HG02763 (cell line): ENCODE data around the gene OSBPL10.
"Not testable (repeated sequence)": the region's sequence is repeated elsewhere in the genome, so short reads cannot be mapped to it uniquely, and the experiment has no call there.

Experiments used
- ATAC-seq: cut with Tn5 transposase; IDR thresholded peaks from one replicate; pipeline ENCODE4 v1.9.1; 2021; ENCODE audit warnings: mild to moderate bottlenecking, moderate library complexity; ENCODE audit not compliant: unreplicated experiment

The OSBPL10 gene

DNA sequence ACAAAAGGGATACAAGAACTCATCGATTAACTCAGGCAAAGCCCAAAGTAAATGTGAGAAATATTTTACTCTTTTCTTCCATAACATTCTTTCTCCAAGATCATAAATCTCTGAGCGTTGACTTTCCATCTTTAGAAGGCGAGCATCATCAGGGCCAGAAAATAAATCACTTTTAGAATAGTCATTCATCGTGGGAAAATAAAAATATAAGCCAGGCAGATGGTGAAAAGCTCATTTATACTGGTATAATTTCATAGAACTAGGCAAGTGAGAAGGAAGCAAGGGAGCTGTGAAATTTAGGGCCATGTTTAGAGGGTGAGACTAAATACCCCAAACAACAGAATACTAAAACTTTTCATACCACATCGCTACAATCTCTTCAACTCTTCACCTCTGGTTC, 257.4 kb downstream of the OSBPL10 start:
- ATAC-seq, result no peak

DNA sequence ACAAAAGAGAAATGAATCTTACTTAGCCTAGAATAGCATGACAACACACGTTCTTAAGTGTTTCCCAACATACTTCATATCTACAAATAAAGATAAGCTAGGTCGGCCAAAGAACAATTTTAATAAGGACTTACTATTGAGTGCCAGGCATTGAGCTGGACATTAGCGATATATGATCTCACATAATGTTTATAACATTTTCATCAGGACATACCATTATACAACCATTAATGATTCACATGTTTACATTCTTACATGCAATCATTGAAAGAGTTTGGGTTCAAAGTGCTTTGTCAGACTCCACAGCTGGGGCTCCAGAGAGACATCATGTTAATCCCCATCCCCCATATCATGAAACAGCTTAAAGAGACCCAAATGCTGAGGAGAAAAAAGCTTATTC, 259.4 kb downstream of the OSBPL10 start:
- ATAC-seq, result no peak

DNA sequence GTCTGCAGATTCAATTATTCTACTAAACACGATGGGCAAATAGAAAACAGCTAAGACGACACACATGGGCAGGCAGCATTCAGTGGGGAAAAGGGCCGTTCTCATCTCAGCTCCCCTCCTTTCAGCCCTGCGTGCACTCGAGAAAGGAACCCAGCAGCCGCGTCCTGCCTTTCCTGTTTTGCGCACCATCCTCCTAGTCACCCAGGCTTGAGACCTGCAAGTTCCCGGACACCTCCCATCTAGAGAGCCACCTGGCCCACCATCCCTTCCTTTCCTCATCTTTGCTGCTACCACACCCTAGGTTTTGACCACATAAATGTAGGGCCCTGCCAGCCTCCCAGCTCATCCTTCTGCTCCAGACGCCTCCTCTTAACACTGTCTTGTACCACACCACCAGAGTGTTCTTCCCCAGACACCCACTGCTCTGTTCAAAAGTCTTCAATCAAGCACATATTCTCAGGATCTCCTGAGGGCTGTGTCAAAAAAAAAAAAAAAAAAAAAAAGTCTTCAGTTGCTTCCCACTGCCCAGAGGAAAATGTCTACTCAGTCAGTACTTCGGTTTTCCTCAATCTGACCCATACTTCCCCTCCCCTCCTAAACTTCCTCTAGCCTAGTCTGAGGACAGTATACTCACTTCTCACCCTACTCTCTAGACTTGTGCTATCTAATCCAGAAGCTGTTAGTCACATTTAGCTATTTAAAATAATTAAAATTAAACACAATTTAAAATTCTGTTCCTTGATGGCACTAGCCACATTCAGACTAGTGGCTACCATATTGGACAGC, 266.4 kb downstream of the OSBPL10 start:
- no peak for ATAC-seq

GRCh38 chr3:31713816-31714215, 267.2 kb downstream of the OSBPL10 start:
- ATAC-seq, result no peak

DNA sequence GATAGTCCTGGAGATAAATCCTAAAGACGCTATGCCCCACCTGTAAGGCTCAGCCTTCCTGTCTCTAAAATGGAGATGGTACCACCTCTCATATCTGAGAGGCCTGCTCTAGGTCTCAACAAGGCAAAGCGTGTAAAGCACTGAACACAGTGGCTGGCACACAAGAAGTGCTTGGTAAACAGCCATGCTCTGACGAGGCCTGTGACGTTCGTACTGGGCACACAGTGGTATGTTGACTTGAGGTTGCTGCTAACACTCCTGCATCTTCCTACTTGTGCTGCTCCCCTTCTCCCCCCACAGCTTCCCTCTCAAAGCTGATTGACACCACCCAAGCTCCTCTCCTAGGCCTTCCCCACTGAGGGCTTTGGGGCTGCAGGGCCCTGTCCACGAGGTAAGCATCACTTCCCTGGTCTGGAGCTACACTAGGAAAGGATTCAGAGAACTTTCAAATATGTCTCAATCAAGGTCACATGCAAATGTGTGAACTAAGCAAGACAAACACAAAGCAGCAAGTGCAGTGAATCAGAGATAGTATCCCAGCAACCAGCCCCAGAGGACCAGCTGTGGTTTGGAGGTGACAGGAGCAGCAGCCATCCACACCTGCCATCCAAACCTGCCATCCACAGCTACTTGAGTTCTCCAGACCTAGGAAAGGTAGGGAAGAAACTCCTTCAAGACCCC, 270.8 kb downstream of the OSBPL10 start:
- ATAC-seq, result no peak

DNA sequence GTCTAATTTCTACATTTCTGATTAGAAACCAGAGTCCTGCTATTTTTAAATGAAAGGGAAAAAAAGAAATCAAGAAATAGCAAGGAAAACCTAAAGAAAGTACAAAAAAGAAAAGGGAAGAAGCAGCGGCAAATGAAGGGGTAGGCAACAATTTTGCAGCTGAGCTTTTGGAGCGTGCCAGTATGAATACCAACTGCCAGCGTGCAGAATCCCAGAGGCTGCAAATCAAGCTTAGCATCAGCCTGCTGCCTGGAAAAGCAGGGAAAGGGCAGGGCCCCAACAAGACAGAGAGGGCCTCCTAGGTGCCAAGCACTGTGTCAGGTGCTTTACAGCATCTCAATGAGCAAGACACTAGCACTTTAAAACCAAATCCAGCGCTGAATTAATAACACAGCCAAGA, 271.5 kb downstream of the OSBPL10 start:
- no peak for ATAC-seq

- ATAC-seq, result no peak
These were observed 272.1 kb downstream of the OSBPL10 start for GRCh38 chr3:31709005-31709404.

GRCh38 chr3:31707286-31707685, 273.8 kb downstream of the OSBPL10 start:
- no peak for ATAC-seq

DNA sequence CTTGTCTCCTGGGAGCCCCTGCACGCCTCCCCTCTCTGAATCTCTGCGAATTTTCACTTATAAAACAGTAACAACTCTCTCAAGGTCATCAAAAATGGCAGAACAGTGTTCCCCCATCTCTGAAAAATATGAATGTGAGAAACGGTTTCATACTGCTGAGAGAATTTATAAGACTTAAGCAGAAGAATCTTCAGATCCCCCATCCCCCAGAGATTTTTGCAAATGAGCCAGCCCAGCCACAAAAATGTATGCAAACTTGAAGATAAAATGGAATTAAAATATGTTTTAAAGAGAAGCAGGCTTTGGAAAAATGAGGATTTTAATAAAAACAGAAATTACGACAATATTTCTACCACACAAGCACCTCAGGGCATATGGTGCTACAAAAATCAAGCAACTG, 275.3 kb downstream of the OSBPL10 start:
- no peak for ATAC-seq

DNA sequence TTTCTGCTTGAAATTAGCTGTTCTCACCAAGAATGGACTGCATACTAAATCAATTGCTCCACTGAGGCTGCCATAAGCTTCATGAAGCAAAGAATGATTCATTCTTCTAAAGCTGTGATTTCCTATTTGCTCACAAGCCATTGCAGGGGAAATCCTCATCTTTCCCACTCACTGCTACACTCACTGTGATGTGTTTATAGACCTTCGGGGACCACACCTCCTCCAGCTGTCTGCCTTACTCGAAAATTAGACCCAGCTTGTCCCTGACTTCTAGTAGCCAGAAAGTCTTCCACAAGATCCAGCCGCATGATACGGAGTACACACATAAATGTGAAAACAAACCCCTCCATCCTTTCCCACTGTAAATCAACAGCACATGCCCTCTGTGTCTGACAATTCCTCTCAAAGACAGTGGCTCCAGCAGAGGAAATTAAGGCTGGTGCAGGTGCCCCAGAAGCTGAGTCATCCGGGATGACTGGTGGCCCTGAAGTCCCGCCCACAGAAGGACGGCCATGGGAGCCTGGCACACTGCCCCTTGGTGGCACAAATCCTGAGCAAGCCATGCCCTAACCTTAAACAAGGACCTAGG, 276.4 kb downstream of the OSBPL10 start:
- no peak for ATAC-seq

- no peak for ATAC-seq
These were observed 276.9 kb downstream of the OSBPL10 start for GRCh38 chr3:31704156-31704555.

DNA sequence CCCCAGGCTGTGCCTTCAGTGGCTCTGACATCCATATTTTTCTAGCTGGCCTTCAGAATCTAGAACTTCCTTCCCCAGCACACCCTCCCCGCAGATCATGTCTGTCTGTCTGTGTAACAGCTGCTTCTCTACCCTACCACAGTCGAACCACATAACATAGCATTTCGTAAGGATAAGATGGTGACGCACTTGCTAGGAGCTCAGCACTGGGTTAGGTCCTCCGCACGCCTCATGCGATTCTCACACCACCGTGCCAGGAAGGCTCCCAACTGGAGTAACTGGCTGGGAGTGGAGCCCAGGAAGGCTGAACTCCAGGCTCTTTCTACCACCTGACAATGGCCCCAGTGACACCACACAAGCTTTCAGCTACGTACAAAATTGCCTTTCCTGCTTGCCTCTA, 279.8 kb downstream of the OSBPL10 start:
- no peak for ATAC-seq

DNA sequence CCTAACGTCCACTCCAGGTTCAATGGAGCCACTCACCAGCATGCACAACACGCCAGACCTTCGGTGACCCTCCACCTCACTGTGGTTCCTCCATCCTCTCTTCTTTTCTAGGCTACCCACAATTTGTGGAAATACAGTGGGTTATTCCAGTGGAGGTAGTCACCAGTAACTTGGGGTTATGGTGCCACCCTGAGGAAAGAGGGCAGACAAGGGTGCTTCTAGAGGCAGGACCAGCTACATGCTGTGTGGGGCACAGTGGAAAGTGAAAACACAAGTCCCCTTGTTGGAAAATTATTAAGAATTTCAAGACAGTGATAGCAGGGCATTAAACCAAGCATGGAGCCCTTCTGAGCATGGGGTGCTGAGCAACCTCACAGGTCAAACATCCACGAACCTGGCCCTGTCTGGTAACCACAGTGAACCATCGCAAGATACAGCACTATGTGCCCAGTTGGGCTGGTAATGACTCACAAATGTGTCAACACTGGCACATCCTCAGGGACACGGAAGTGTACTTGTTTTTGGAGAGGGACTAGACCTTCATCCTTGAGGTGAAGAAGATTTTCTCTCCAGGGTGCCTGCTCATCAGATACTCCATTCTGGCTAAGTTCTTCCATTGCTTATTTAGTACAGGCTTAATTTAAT, 281.6 kb downstream of the OSBPL10 start:
- no peak for ATAC-seq

DNA sequence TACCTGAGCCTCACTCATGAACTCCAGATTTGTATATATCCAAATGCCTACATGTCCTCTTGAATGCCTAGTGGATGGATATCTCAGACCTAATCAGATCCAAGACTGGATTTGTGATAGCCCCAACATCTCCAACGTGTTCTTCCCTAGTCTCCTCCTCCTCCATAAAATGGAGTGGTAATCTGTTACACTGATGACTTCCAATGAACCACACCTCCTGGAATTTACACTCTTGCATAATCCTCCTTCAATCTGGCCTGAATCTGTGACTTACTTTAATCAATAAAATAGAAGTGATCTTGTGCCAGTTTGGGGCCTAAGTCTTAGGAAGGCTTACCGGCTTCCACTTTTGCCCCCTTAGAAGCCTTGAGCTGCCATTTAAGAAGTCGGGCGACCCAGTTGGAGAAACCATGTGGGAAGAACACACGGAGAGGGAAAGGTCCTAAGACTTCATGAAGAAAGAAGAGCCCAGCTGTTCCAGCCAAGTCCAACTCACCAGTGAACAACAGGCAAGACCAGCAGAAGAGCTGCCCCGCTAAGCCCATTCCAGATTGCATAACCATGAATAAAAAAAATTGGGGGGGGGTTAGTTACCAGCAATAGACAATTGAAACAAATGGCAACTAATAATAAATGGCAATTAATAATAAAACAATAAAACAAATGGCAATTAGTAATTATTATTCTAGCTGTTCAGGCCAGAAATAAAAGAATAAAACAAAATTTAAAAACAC, 284.1 kb downstream of the OSBPL10 start:
- ATAC-seq, result no peak

DNA sequence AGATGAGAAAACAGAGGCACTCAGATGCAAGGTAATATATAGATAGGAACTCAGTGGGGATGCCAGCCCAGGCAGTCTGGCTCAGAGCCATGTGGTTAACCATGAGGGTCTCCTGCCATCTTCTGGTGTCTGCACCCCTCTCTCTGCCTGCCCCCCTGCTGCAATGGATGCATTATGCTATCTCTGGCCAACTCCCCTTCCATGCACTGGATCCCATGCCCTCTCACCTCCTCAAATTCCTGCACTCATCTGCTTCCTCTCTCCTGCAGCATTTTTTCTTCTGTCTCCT, 285.1 kb downstream of the OSBPL10 start:
- no peak for ATAC-seq

DNA sequence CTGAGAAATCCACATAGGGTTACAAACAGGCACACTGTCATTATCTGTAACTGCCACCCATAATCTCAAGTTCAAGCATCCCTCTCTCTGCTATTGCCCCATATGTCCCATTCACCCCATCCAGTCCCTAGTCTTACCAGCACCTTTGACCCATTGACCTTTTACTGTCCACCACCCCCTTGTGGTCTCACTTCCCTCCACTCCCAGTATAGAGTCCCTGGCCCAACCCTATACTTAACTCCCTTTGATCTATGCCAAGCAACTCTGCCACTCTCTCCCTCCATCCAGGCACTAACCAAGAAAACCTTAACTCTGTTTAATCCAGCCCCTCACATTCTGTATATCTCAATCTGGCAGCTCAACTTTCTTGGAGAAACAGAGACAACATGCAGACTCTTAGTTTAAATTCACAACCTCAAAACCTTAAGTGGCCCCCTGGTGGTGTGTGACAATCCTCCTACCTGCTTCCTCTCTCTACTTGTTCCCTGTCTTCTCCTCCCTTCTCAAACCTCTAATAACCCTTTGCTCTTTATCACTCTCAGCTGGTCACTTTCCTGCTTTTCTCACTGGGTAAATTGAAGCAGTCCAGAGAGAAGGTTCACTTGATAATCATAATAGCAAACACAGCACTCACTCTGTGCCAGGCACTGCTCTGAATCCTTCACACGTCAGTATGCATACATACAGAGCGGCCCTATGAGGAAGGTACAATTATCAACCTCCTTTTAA, 285.6 kb downstream of the OSBPL10 start:
- no peak for ATAC-seq

DNA sequence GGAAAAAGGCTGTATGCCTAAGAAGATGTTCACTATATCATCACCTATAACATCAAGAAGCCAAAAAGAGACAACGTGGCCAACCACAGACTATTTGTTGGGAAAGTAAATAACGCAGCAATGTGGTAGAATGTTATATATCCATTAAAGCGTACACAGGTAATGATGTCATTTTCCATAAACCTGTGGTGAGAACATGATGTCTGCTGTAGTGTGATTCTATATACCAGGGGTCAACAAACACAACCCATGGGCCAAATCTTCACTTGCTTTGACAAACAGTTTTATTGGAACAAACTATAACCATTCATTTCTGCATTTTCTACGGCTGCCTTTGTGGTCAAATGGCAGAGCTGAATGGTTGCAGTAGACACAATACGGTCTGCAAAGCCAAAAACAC, 287.7 kb downstream of the OSBPL10 start:
- no peak for ATAC-seq

GRCh38 chr3:31692751-31693150, 288.3 kb downstream of the OSBPL10 start:
- no peak for ATAC-seq

- no peak for ATAC-seq
These were observed 290.3 kb downstream of the OSBPL10 start for GRCh38 chr3:31690771-31691170.

DNA sequence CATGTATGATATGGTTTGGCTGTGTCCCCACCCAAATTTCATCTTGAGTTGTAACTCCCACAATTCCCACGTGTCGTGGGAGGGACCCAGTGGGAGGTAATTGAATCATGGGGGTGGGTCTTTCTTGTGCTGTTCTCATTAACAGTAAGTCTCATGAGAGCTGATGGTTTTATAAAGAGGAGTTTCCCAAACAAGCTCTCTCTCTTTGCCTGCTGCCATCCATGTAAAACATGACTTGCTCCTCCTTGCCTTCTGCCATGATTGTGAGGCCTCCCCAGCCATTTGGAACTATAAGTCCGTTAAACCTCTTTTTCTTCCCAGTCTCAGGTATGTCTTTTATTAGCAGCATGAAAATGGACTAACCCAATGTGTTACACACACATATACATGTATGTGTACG, 291.5 kb downstream of the OSBPL10 start:
- not testable (repeated sequence) for ATAC-seq

DNA sequence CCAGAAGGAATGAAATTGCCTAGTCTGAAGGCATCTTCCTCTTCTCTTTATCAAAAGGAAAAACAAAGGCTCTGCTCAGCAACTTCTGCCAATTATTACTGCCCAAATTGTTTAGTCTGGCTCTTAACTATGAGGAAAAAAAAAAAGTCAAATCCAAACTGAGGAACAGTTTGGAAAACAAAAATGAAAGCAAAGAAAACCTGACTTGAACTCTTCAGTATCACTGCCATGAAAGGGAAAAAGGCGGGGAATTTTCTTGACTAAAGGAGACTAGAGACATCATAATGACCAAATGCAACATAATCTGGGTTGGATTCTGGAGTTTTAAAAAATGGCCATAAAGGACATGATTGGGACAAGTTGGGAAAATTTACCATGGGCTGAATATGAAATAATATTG, 292.1 kb downstream of the OSBPL10 start:
- ATAC-seq, result no peak
